ENCODE data around the gene CC2D2B. TPM values are rescaled to one million over a fixed set of nuclear protein-coding genes. Genes with fewer than 3 reads are reported as not detected.
"Not testable (repeated sequence)": the region's sequence is repeated elsewhere in the genome, so short reads cannot be mapped to it uniquely, and the experiment has no call there.

CC2D2B gene
- total and polyA plus RNA-seq, 2 experiments from 2014 or later, result 0.39 TPM; not detected in 1

GRCh38 chr10:95872158-95872711, 35.5 kb upstream of the CC2D2B start:
- H3K4me3 ChIP-seq, result no peak overlapping the region
- no peaks in the 10 kb centered on the region for H3K9me3 ChIP-seq (ENCODE audit: low read depth)
- H3K79me2 ChIP-seq (ENCODE audit: insufficient read depth), result no peaks in the 10 kb centered on the region
- no peak overlapping the region for H3K27ac ChIP-seq
- H3K36me3 ChIP-seq (ENCODE audit: low read depth), result peaks cover 7% of the 10 kb centered on the region; the same call in 1 of the 2 replicates
- no peak overlapping the region for H2AFZ ChIP-seq
- DNase-seq, result no peak
- TF ChIP-seq EZH2 (IDR thresholded peaks at IDR 0.05; ENCODE audit: insufficient read depth, poor library complexity, severe bottlenecking), result no peak
- TF ChIP-seq EZH2phosphoT487 (IDR thresholded peaks at IDR 0.05; ENCODE audit: insufficient read depth, low read depth), result no peak
- in situ Hi-C loops (cut with MboI), result no loop called here
- H3K27me3 ChIP-seq (replicated peaks; ENCODE audit: insufficient read depth), result no peaks in the 10 kb centered on the region
- no peaks in the 10 kb centered on the region for H3F3A ChIP-seq (ENCODE audit: insufficient read depth)
- H3K4me2 ChIP-seq (ENCODE audit: unreplicated experiment), result no peak overlapping the region
- no peaks in the 10 kb centered on the region for H3K4me1 ChIP-seq (ENCODE audit: insufficient read depth)
- no peak overlapping the region for H3K9ac ChIP-seq
- H3K9me2 ChIP-seq (ENCODE audit: insufficient read depth), result no peaks in the 10 kb centered on the region
- whole genome bisulfite sequencing, 2 experiments (ENCODE audit: low coverage in 1 of 2, low lambda C conversion rate in 2 of 2, missing lambda C conversion rate in 2 of 2), result 96% methylated on average over 2 of the region's 2 CpGs
- H4K20me1 ChIP-seq (ENCODE audit: insufficient read depth), result no peaks in the 10 kb centered on the region

GRCh38 chr10:95873139-95873538, 34.6 kb upstream of the CC2D2B start:
- in situ Hi-C loops (cut with MboI), result no loop called here
- Histone ChIP-seq H3K27ac (no peak overlapping the region), H3K4me2 (ENCODE audit: unreplicated experiment) (no peak overlapping the region), H4K20me1 (ENCODE audit: insufficient read depth) (no peaks in the 10 kb centered on the region), H3K9me3 (ENCODE audit: low read depth) (no peaks in the 10 kb centered on the region), H3K9ac (no peak overlapping the region), H3K36me3 (ENCODE audit: low read depth) (peaks cover 7% of the 10 kb centered on the region; the same call in 1 of the 2 replicates), H3F3A (ENCODE audit: insufficient read depth) (no peaks in the 10 kb centered on the region), H3K4me3 (no peak overlapping the region), H3K9me2 (ENCODE audit: insufficient read depth) (no peaks in the 10 kb centered on the region), H3K79me2 (ENCODE audit: insufficient read depth) (no peaks in the 10 kb centered on the region), H3K4me1 (ENCODE audit: insufficient read depth) (no peaks in the 10 kb centered on the region), H3K27me3 (replicated peaks; ENCODE audit: insufficient read depth) (no peaks in the 10 kb centered on the region), H2AFZ (no peak overlapping the region)
- 100% methylated on average over 2 of the region's 2 CpGs for WGBS, 2 experiments (ENCODE audit: low coverage in 1 of 2, low lambda C conversion rate in 2 of 2, missing lambda C conversion rate in 2 of 2)
- no peak for TF ChIP-seq EZH2 (IDR thresholded peaks at IDR 0.05; ENCODE audit: insufficient read depth, poor library complexity, severe bottlenecking)
- TF ChIP-seq EZH2phosphoT487 (IDR thresholded peaks at IDR 0.05; ENCODE audit: insufficient read depth, low read depth), result no peak
- DNase-seq, result no peak

- DNase-seq, result no peak
- H3K9me3 ChIP-seq (ENCODE audit: low read depth), result no peaks in the 10 kb centered on the region
- H2AFZ ChIP-seq, result no peak overlapping the region
- H4K20me1 ChIP-seq (ENCODE audit: insufficient read depth), result no peaks in the 10 kb centered on the region
- H3K27ac ChIP-seq, result no peak overlapping the region
- no peak overlapping the region for H3K9ac ChIP-seq
- no peaks in the 10 kb centered on the region for H3K4me1 ChIP-seq (ENCODE audit: insufficient read depth)
- H3F3A ChIP-seq (ENCODE audit: insufficient read depth), result no peaks in the 10 kb centered on the region
- H3K36me3 ChIP-seq (ENCODE audit: low read depth), result peaks cover 7% of the 10 kb centered on the region; the same call in 1 of the 2 replicates
- H3K4me3 ChIP-seq, result no peak overlapping the region
- H3K27me3 ChIP-seq (replicated peaks; ENCODE audit: insufficient read depth), result no peaks in the 10 kb centered on the region
- 90 to 96% methylated on average over 4 of the region's 4 CpGs for WGBS, 2 experiments (ENCODE audit: low coverage in 1 of 2, low lambda C conversion rate in 2 of 2, missing lambda C conversion rate in 2 of 2)
- H3K79me2 ChIP-seq (ENCODE audit: insufficient read depth), result no peaks in the 10 kb centered on the region
- no peak for TF ChIP-seq EZH2phosphoT487 (IDR thresholded peaks at IDR 0.05; ENCODE audit: insufficient read depth, low read depth)
- no peak for TF ChIP-seq EZH2 (IDR thresholded peaks at IDR 0.05; ENCODE audit: insufficient read depth, poor library complexity, severe bottlenecking)
- no peak overlapping the region for H3K4me2 ChIP-seq (ENCODE audit: unreplicated experiment)
- H3K9me2 ChIP-seq (ENCODE audit: insufficient read depth), result no peaks in the 10 kb centered on the region
- in situ Hi-C loops (cut with MboI), result no loop called here
Observed at GRCh38 chr10:95873651-95874050, 34.1 kb upstream of the CC2D2B start.

- H3K4me3 ChIP-seq; H3K4me1 ChIP-seq (ENCODE audit: insufficient read depth); H3K9me2 ChIP-seq (ENCODE audit: insufficient read depth); H3K36me3 ChIP-seq (ENCODE audit: low read depth); H3K79me2 ChIP-seq (ENCODE audit: insufficient read depth); DNase-seq; H4K20me1 ChIP-seq (ENCODE audit: insufficient read depth); in situ Hi-C loops (cut with MboI); H3K9me3 ChIP-seq (ENCODE audit: low read depth); H3K27ac ChIP-seq; H3K27me3 ChIP-seq (replicated peaks; ENCODE audit: insufficient read depth); H3K4me2 ChIP-seq (ENCODE audit: unreplicated experiment); H2AFZ ChIP-seq; H3F3A ChIP-seq (ENCODE audit: insufficient read depth); H3K9ac ChIP-seq: not testable (repeated sequence)
Observed at GRCh38 chr10:95874783-95875182, 33.0 kb upstream of the CC2D2B start.

- Histone ChIP-seq H2AFZ (no peak overlapping the region), H3K27me3 (replicated peaks; ENCODE audit: insufficient read depth) (no peaks in the 10 kb centered on the region), H3K36me3 (ENCODE audit: low read depth) (peaks cover 7% of the 10 kb centered on the region; the same call in 1 of the 2 replicates), H3K9ac (no peak overlapping the region), H3K27ac (no peak overlapping the region), H3K79me2 (ENCODE audit: insufficient read depth) (no peaks in the 10 kb centered on the region), H3K4me1 (ENCODE audit: insufficient read depth) (no peaks in the 10 kb centered on the region), H3K4me2 (ENCODE audit: unreplicated experiment) (no peak overlapping the region), H4K20me1 (ENCODE audit: insufficient read depth) (no peaks in the 10 kb centered on the region), H3K9me2 (ENCODE audit: insufficient read depth) (no peaks in the 10 kb centered on the region), H3K4me3 (no peak overlapping the region), H3K9me3 (ENCODE audit: low read depth) (no peaks in the 10 kb centered on the region), H3F3A (ENCODE audit: insufficient read depth) (no peaks in the 10 kb centered on the region)
- 97 to 100% methylated on average over 1 of the region's 1 CpG for WGBS, 2 experiments (ENCODE audit: low coverage in 1 of 2, low lambda C conversion rate in 2 of 2, missing lambda C conversion rate in 2 of 2)
- in situ Hi-C loops (cut with MboI), result no loop called here
- TF ChIP-seq EZH2phosphoT487 (IDR thresholded peaks at IDR 0.05; ENCODE audit: insufficient read depth, low read depth), result no peak
- TF ChIP-seq EZH2 (IDR thresholded peaks at IDR 0.05; ENCODE audit: insufficient read depth, poor library complexity, severe bottlenecking), result no peak
- DNase-seq, result no peak
Observed at GRCh38 chr10:95876756-95877155, 31.0 kb upstream of the CC2D2B start.

All from GM23248 (cell line).